HG02938 (cell line): ENCODE data around the gene TFRC.
"Not testable (repeated sequence)": the region's sequence is repeated elsewhere in the genome, so short reads cannot be mapped to it uniquely, and the experiment has no call there.

Experiments
- ATAC-seq: cut with Tn5 transposase; IDR thresholded peaks from one replicate; pipeline ENCODE4 v1.9.1; 2021; ENCODE audit warnings: mild to moderate bottlenecking, moderate library complexity; ENCODE audit not compliant: unreplicated experiment

The TFRC gene

GRCh38 chr3:196049653-196050052 lies 32.2 kb downstream of the TFRC start:
- no peak for ATAC-seq

GRCh38 chr3:196048922-196049598 lies 32.8 kb downstream of the TFRC start:
- ATAC-seq: no peak

- no peak for ATAC-seq
Measured at GRCh38 chr3:196047391-196048030, 34.4 kb downstream of the TFRC start.

- no peak for ATAC-seq
Measured at GRCh38 chr3:196044513-196044912, 37.4 kb downstream of the TFRC start.

GRCh38 chr3:196042673-196043072 lies 39.2 kb downstream of the TFRC start:
- no peak for ATAC-seq

- ATAC-seq: no peak
Measured at GRCh38 chr3:196039359-196039758, 42.5 kb downstream of the TFRC start.

GRCh38 chr3:196026059-196026458 lies 55.8 kb downstream of the TFRC start:
- ATAC-seq: not testable (repeated sequence)

- ATAC-seq: no peak
Measured at GRCh38 chr3:196024968-196025367, 56.9 kb downstream of the TFRC start.

GRCh38 chr3:196023947-196024346 lies 57.9 kb downstream of the TFRC start:
- no peak for ATAC-seq

- not testable (repeated sequence) for ATAC-seq
Measured at GRCh38 chr3:196022499-196022878, 59.4 kb downstream of the TFRC start.

GRCh38 chr3:196020373-196020772 lies 61.5 kb downstream of the TFRC start:
- ATAC-seq: no peak

- ATAC-seq: not testable (repeated sequence)
Measured at GRCh38 chr3:196019576-196019975, 62.3 kb downstream of the TFRC start.

- ATAC-seq: not testable (repeated sequence)
Measured at GRCh38 chr3:196018159-196018558, 63.7 kb downstream of the TFRC start.

GRCh38 chr3:196016485-196016884 lies 65.4 kb downstream of the TFRC start:
- no peak for ATAC-seq

GRCh38 chr3:196016059-196016458 lies 65.8 kb downstream of the TFRC start:
- ATAC-seq: no peak

GRCh38 chr3:196013587-196014487 lies 68.1 kb downstream of the TFRC start:
- no peak for ATAC-seq

- ATAC-seq: no peak
Measured at GRCh38 chr3:196012941-196013476, 68.9 kb downstream of the TFRC start.

GRCh38 chr3:196012481-196012880 lies 69.4 kb downstream of the TFRC start:
- ATAC-seq: no peak

- ATAC-seq: no peak
Measured at GRCh38 chr3:196009456-196009855, 72.4 kb downstream of the TFRC start.

GRCh38 chr3:196008929-196009328 lies 73.0 kb downstream of the TFRC start:
- no peak for ATAC-seq

GRCh38 chr3:196008387-196008786 lies 73.5 kb downstream of the TFRC start:
- ATAC-seq: no peak
